DMS153 (cell line): ENCODE results near the gene SUPT20HL2.
"Not testable (repeated sequence)": the region's sequence is repeated elsewhere in the genome, so short reads cannot be mapped to it uniquely, and the experiment has no call there.

Source experiments
- DNase-seq: peaks from one replicate; lab custom pipeline; 2025; lab: John Stamatoyannopoulos, UW

The SUPT20HL2 gene

DNA sequence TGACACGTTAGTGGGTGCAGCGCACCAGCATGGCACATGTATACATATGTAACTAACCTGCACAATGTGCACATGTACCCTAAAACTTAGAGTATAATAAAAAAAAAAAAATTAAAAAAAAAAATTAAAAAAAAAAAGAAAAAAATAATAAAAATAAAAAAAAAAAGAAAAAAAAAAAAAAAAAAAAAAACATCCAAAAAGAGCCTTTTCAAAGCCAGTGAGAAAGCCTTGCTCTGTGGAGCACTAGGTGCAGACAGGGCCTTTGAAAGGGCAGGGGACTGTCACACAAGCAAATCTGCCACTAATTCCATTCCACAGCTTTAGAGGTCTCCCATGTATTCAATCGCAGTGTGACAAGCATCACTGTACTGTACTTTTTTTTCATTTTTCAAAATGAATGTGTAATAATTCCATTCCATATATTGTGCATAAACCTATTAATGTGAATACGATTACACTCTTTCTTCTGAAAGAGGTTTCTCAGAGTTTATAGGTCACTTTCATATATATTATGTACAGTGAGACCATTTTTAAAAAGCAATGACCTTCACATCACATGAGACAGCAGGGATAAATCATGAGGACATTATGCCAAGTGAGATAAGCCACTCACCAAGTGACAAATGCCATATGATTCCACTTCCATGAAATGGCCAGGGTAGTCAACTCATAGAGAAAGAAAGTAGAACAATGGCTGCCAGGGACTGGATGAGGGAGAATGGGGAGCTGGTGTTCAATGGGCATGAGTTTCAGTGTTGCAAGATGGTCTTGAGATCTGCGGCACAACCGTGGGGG lies 4.1 kb downstream of the SUPT20HL2 start:
- not testable (repeated sequence) for DNase-seq

GRCh38 chrX:24308803-24309202 lies 5.1 kb downstream of the SUPT20HL2 start:
- DNase-seq: not testable (repeated sequence)

DNA sequence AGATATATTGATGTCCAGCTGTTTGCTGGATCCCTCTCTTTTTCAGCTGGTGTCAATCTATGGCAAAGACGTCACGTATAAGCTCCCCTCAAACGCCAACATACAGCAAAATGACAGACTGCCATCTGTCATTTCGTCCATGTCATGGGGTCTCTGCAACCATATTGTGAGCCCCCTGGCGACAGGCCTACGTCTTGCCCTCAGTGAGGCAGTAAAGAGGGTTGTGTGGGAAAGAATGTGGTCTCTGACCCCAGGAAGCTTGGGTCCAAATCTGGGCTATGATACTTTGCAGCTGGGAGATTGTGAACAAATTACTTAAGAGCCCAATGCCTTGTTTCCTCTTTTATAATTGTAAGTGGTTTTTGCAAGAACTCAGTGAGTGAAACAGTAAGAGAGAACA lies 7.4 kb downstream of the SUPT20HL2 start:
- no peak for DNase-seq

GRCh38 chrX:24305905-24306304 lies 8.0 kb downstream of the SUPT20HL2 start:
- no peak for DNase-seq

- DNase-seq: no peak
Observed at GRCh38 chrX:24301806-24302205, 12.1 kb downstream of the SUPT20HL2 start.

- no peak for DNase-seq
Observed at GRCh38 chrX:24301060-24301459, 12.8 kb downstream of the SUPT20HL2 start.

DNA sequence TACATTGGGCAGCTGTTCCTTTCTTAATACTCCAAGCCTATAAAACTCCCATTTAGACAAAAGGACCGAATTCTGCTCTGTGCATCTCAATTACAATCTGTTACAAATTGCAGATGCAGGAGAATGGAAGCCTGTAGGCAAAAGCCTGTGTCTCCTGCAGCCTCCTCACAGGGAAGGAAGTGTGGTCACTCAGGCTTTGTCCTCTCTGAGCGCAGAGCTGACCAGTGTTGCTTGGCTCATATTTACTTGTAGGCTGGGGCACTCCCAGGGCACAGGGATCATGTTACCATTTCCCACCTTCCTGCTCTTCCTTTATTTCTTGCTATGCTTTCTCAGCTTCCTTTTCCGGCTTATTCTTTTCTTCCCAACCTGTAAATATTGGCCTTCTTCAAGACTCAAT lies 15.7 kb downstream of the SUPT20HL2 start:
- no peak for DNase-seq

GRCh38 chrX:24294619-24295018 lies 19.2 kb downstream of the SUPT20HL2 start:
- no peak for DNase-seq

GRCh38 chrX:24293412-24293811 lies 20.5 kb downstream of the SUPT20HL2 start:
- no peak for DNase-seq

- no peak for DNase-seq
Observed at GRCh38 chrX:24292353-24292752, 21.5 kb downstream of the SUPT20HL2 start.

- DNase-seq: no peak
Observed at GRCh38 chrX:24285082-24285481, 28.8 kb downstream of the SUPT20HL2 start.

- DNase-seq: no peak
Observed at GRCh38 chrX:24283127-24283794, 30.6 kb downstream of the SUPT20HL2 start.

DNA sequence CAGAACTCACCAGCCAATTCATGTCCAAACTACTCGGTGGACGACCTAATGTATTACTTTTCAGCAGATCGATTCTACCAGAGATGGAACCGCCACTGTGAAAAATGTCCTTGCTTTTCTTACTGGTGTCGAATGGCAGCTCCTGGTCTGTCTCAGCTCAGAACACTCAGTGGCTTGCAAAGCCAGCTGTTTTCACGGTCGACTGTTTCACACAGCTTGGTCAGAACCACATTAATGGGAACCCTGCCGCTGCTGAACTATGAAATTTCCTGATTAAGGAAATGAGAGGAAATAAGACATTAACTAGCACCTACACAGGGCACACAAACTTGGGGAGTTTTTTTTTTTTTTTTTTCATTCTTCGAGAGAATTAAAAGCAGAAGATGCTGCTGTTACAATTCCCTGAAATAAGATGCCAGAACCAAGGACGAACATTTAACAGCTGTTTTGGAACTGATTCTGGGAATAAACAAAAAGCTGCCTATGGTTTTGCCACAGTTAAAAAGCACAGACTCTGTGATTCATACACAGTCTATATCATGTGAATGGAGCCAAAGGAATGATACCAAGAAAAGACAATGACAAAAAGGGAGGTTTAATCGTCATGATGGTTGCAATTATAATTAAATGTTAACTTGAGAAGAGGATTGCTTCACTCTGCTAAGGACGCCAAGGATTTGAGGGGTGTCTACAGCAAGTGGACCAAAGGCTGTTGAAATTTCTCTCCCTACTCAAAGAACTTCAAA lies 31.3 kb downstream of the SUPT20HL2 start:
- no peak for DNase-seq

GRCh38 chrX:24277405-24277804 lies 36.5 kb downstream of the SUPT20HL2 start:
- DNase-seq: no peak

- no peak for DNase-seq
Observed at GRCh38 chrX:24276015-24276414, 37.9 kb downstream of the SUPT20HL2 start.

DNA sequence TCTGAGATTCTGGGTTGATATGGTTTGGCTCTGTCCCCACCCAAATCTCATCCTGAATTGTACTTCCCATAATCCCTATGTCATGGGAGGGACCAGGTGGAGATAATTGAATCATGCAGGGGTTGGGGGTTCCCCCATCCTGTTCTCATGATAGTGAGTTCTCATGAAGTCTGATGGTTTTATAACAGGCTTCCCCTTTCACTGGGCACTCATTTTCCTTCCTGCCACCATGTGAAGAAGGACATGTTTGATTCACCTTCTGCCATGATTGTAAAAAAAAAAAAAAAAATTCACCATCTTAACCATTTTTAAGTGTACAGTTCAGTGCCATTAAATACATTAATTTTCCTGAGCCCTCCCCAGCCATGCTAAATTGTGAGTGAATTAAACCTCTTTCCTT lies 42.6 kb downstream of the SUPT20HL2 start:
- DNase-seq: no peak

GRCh38 chrX:24268786-24269185 lies 45.1 kb downstream of the SUPT20HL2 start:
- no peak for DNase-seq

GRCh38 chrX:24266996-24267395 lies 46.9 kb downstream of the SUPT20HL2 start:
- DNase-seq: no peak

- DNase-seq: no peak
Observed at GRCh38 chrX:24264383-24264782, 49.5 kb downstream of the SUPT20HL2 start.

GRCh38 chrX:24262309-24262708 lies 51.6 kb downstream of the SUPT20HL2 start:
- no peak for DNase-seq
